Loucy (cell line): ENCODE data around the gene LRIG1.

Experiments used
- H2AFZ ChIP-seq: fragments of 200-600 bp; sonication (generic); 2 replicates; pipeline ENCODE4 v1.6.0; 2016; ENCODE audit warnings: antibody characterized with exemption, mild to moderate bottlenecking, low read length, moderate library complexity
- H3F3A ChIP-seq: fragments of 200-600 bp; 2 replicates; pipeline ENCODE4 v1.6.0; 2016; ENCODE audit warnings: antibody characterized with exemption, low read depth, mild to moderate bottlenecking
- H3K27me3 ChIP-seq: fragments of 200-600 bp; sonication (generic); 2 replicates; pipeline ENCODE4 v1.6.1; 2014; ENCODE audit warnings: low read length, mild to moderate bottlenecking; ENCODE audit not compliant: insufficient read depth, poor library complexity, severe bottlenecking
- H3K36me3 ChIP-seq: fragments of 200-600 bp; sonication (generic); 2 replicates; pipeline ENCODE4 v1.6.1; 2016; ENCODE audit warnings: low read length; ENCODE audit not compliant: insufficient read depth
- H3K4me1 ChIP-seq: fragments of 200-600 bp; sonication (generic); 2 replicates; pipeline ENCODE4 v1.5.1; 2014; ENCODE audit warnings: low read length, mild to moderate bottlenecking; ENCODE audit not compliant: insufficient read depth, poor library complexity, severe bottlenecking
- H3K4me2 ChIP-seq: fragments of 200-600 bp; sonication (generic); 2 replicates; pipeline ENCODE4 v1.6.0; 2014; ENCODE audit warnings: antibody characterized with exemption, low read length, low read depth, mild to moderate bottlenecking; ENCODE audit not compliant: poor library complexity, severe bottlenecking
- H3K4me3 ChIP-seq: fragments of 200-600 bp; sonication (generic); 2 replicates; pipeline ENCODE4 v1.5.1; 2014; ENCODE audit warnings: low read length, mild to moderate bottlenecking, mixed read lengths; ENCODE audit not compliant: poor library complexity, severe bottlenecking
- H3K79me2 ChIP-seq: fragments of 200-600 bp; sonication (generic); 2 replicates; pipeline ENCODE4 v1.6.1; 2014; ENCODE audit warnings: low read length; ENCODE audit not compliant: insufficient read depth
- H3K9ac ChIP-seq: fragments of 200-600 bp; sonication (generic); 2 replicates; pipeline ENCODE4 v1.6.0; 2014; ENCODE audit warnings: mild to moderate bottlenecking, low read depth, low read length, moderate library complexity; ENCODE audit not compliant: poor library complexity, severe bottlenecking
- H3K9me2 ChIP-seq: fragments of 200-600 bp; sonication (generic); replicated peaks from 2 replicates; pipeline ENCODE4 v1.6.1; 2016; ENCODE audit warnings: low read depth, low read length, mixed read lengths
- H3K9me3 ChIP-seq: fragments of 200-600 bp; sonication (generic); 2 replicates; pipeline ENCODE4 v1.6.1; 2014; ENCODE audit warnings: mild to moderate bottlenecking, antibody characterized with exemption, low read length, low read depth; ENCODE audit not compliant: insufficient read depth
- H4K20me1 ChIP-seq: fragments of 200-600 bp; sonication (generic); 2 replicates; pipeline ENCODE4 v1.6.0; 2014; ENCODE audit warnings: antibody characterized with exemption, low read length, mild to moderate bottlenecking; ENCODE audit not compliant: insufficient read depth, poor library complexity, severe bottlenecking
- EZH2phosphoT487 ChIP-seq: fragments of 200-600 bp; IDR thresholded peaks from 2 replicates; pipeline ENCODE4 v1.6.1; 2018; ENCODE audit warnings: antibody characterized with exemption, mild to moderate bottlenecking, moderate library complexity, borderline replicate concordance
- TF ChIP-seq, protein P1 (sequence below): fragments of 200-600 bp; sonication (generic); conservative IDR thresholded peaks from 2 replicates; pipeline ENCODE4 v1.5.1; 2014; ENCODE audit warnings: mild to moderate bottlenecking, antibody characterized with exemption, low read length

LRIG1 gene

GRCh38 chr3:66532160-66532587 is 31.4 kb upstream of the LRIG1 start:
- no peaks in the 10 kb centered on the region for H3K27me3 ChIP-seq
- H3K79me2 ChIP-seq: no peaks in the 10 kb centered on the region
- H3K9ac ChIP-seq: no peak overlapping the region
- H4K20me1 ChIP-seq: no peaks in the 10 kb centered on the region
- no peaks in the 10 kb centered on the region for H3K4me1 ChIP-seq
- H2AFZ ChIP-seq: no peak overlapping the region
- no peaks in the 10 kb centered on the region for H3K36me3 ChIP-seq
- H3K4me2 ChIP-seq: no peak overlapping the region
- no peaks in the 10 kb centered on the region for H3K9me2 ChIP-seq
- TF ChIP-seq, protein P1, sequence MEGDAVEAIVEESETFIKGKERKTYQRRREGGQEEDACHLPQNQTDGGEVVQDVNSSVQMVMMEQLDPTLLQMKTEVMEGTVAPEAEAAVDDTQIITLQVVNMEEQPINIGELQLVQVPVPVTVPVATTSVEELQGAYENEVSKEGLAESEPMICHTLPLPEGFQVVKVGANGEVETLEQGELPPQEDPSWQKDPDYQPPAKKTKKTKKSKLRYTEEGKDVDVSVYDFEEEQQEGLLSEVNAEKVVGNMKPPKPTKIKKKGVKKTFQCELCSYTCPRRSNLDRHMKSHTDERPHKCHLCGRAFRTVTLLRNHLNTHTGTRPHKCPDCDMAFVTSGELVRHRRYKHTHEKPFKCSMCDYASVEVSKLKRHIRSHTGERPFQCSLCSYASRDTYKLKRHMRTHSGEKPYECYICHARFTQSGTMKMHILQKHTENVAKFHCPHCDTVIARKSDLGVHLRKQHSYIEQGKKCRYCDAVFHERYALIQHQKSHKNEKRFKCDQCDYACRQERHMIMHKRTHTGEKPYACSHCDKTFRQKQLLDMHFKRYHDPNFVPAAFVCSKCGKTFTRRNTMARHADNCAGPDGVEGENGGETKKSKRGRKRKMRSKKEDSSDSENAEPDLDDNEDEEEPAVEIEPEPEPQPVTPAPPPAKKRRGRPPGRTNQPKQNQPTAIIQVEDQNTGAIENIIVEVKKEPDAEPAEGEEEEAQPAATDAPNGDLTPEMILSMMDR: no peak
- no peak for TF ChIP-seq EZH2phosphoT487
- no peak overlapping the region for H3K4me3 ChIP-seq
- H3K9me3 ChIP-seq: no peaks in the 10 kb centered on the region
- no peaks in the 10 kb centered on the region for H3F3A ChIP-seq

DNA sequence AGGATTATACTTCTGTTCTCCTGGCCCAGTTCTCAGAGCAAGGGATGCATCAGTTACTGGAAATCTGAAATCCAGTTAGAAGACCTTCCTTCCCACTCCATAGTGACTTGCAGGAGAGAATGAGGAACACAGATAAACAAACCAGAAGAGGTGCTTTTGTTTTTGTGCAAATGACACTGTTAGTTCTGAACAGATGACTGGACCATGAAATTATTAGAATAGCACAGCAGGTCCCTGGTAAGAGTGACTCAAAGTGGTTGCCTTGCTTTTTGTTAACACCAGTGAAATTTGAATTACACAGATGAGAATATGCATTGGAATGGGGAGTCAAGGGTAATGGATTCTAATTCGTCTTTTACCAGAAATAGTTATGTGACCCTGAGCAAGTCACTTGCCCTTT is 30.4 kb upstream of the LRIG1 start:
- Histone ChIP-seq H3K9me2 (no peaks in the 10 kb centered on the region), H3F3A (no peaks in the 10 kb centered on the region), H3K36me3 (no peaks in the 10 kb centered on the region), H2AFZ (no peak overlapping the region), H3K4me3 (no peak overlapping the region), H3K4me1 (no peaks in the 10 kb centered on the region), H3K9me3 (no peaks in the 10 kb centered on the region), H3K79me2 (no peaks in the 10 kb centered on the region), H3K27me3 (no peaks in the 10 kb centered on the region), H4K20me1 (no peaks in the 10 kb centered on the region), H3K4me2 (no peak overlapping the region), H3K9ac (no peak overlapping the region)
- TF ChIP-seq, protein P1: no peak
- no peak for TF ChIP-seq EZH2phosphoT487

DNA sequence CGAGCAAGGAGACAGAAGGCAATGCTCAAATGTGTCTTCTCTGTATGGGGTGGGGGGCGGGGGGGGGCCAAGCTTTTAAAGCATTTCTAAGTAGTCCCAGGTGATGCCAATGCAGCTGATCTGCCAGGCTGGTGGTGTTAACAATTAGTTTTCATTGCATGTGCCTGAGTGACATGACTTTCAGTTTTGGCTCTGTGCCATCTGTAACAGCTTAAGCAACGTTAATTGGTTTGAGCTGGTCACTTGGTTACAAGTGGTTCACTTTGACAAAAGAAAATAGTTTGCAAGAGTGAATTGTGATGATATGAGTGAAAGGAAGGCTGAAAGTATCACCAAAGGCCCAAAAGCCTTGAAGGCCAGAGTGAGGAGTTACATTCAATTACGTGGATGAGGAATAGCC is 26.4 kb upstream of the LRIG1 start:
- H3K36me3 ChIP-seq: no peaks in the 10 kb centered on the region
- no peaks in the 10 kb centered on the region for H4K20me1 ChIP-seq
- H2AFZ ChIP-seq: no peak overlapping the region
- no peak overlapping the region for H3K9ac ChIP-seq
- no peaks in the 10 kb centered on the region for H3K9me2 ChIP-seq
- no peaks in the 10 kb centered on the region for H3K27me3 ChIP-seq
- H3K4me1 ChIP-seq: no peaks in the 10 kb centered on the region
- no peaks in the 10 kb centered on the region for H3K79me2 ChIP-seq
- H3K9me3 ChIP-seq: no peaks in the 10 kb centered on the region
- no peak overlapping the region for H3K4me3 ChIP-seq
- H3K4me2 ChIP-seq: no peak overlapping the region
- no peak for TF ChIP-seq EZH2phosphoT487
- TF ChIP-seq, protein P1: no peak
- no peaks in the 10 kb centered on the region for H3F3A ChIP-seq
